Testis (tissue), 3 donors: Measurements from ENCODE around the gene ZNF850. TPM values are rescaled to one million over a fixed set of nuclear protein-coding genes. Genes with fewer than 3 reads are reported as not detected.

Experiments
- DNase-seq: peaks from one replicate; pipeline ENCODE4 v3.0.0-alpha.2; 2019
- H3K27ac ChIP-seq, 2 donors: fragments of 200-600 bp; sonication (generic); one replicate each; pipeline ENCODE4 v1.5.1; 2019
- H3K27me3 ChIP-seq: fragments of 200-600 bp; sonication (generic); one replicate; pipeline ENCODE4 v1.5.1; 2019
- H3K36me3 ChIP-seq: fragments of 200-600 bp; sonication (generic); one replicate; pipeline ENCODE4 v1.5.1; 2017; ENCODE audit warnings: low read depth; ENCODE audit errors: missing control alignments
- H3K4me1 ChIP-seq: fragments of 200-600 bp; sonication (generic); one replicate; pipeline ENCODE4 v1.5.1; 2019
- H3K4me3 ChIP-seq, 2 donors: fragments of 200-600 bp; sonication (generic); one replicate each; pipeline ENCODE4 v1.5.1; 2017 to 2019
- H3K9me3 ChIP-seq: fragments of 200-600 bp; sonication (generic); one replicate; pipeline ENCODE4 v1.5.1; 2017
- CTCF ChIP-seq, 3 experiments: fragments of 450-650 bp in 2 of 3; fragments of 200-600 bp in 1 of 3; sonication (generic) in 1 of 3; IDR thresholded peaks; one replicate each; pipeline ENCODE4 v1.5.1; 2016 to 2019; ENCODE audit warnings: antibody characterized with exemption in 3 of 3, mild to moderate bottlenecking in 2 of 3, moderate library complexity in 1 of 3
- POLR2A ChIP-seq: fragments of 450-650 bp; IDR thresholded peaks from one replicate; pipeline ENCODE4 v1.6.1; 2017; ENCODE audit warnings: antibody characterized with exemption, mild to moderate bottlenecking, moderate library complexity
- WGBS, 2 donors: methylation state at CpG; one replicate each; pipeline ENCODE4 v1.1.5; 2018; 5-methylcytosine and 5-hydroxymethylcytosine counted together
- intact Hi-C: fragments of 100-400 bp; cut with DNase I; formaldehyde crosslinking; loops from one replicate; pipeline ENCODE4 v1.15.1; 2023; ENCODE audit warnings: low total_unique reads
- polyA plus RNA-seq: library from polyadenylated mRNA; stranded (reverse); fragments of 350-450 nt; fragmentation: Illumina TruSeq; extraction: RNeasy Lipid Tissue Mini Kit (QIAGEN cat#74804); gene quantifications from one replicate; pipeline ENCODE4 v1.2.3, GENCODE V29; 2014; ENCODE audit warnings: low read depth, low replicate concordance; ENCODE audit not compliant: insufficient read depth
- total RNA-seq, 2 donors: library from RNA; depleted of rRNA; stranded (reverse); fragments of >200 nt; gene quantifications; one replicate each; pipeline ENCODE4 v1.2.3, GENCODE V29; 2016

Gene ZNF850
- total and polyA plus RNA-seq, 3 donors from 2014 or later: 4.1 to 17.8 (median 10.6) TPM

- no peak overlapping the region for H3K27ac ChIP-seq
- no peaks in the 10 kb centered on the region for H3K36me3 ChIP-seq
- 6 to 7% methylated on average over 19 to 20 of the region's 20 CpGs for WGBS, 2 donors
- peak overlapping the region; percentile 68 to 80 for H3K4me3 ChIP-seq
- H3K27me3 ChIP-seq: no peaks in the 10 kb centered on the region
- H3K9me3 ChIP-seq: no peaks in the 10 kb centered on the region
- intact Hi-C loops: no loop called here
- peaks cover 12% of the 10 kb centered on the region for H3K4me1 ChIP-seq
- no peak for TF ChIP-seq CTCF (IDR thresholded peaks at IDR 0.05)
- no peak for TF ChIP-seq POLR2A
- DNase-seq: no peak
Observed at GRCh38 chr19:36686365-36687213, 86.0 kb downstream of the ZNF850 start.

- H3K36me3 ChIP-seq: no peaks in the 10 kb centered on the region
- H3K4me1 ChIP-seq: peaks cover 12% of the 10 kb centered on the region
- no peaks in the 10 kb centered on the region for H3K9me3 ChIP-seq
- no peak for DNase-seq
- WGBS, 2 donors: 78 to 83% methylated on average over 2 of the region's 2 CpGs
- intact Hi-C loops: no loop called here
- no peak overlapping the region for H3K27ac ChIP-seq
- no peak overlapping the region for H3K4me3 ChIP-seq
- no peak for TF ChIP-seq CTCF (IDR thresholded peaks at IDR 0.05)
- no peak for TF ChIP-seq POLR2A
- H3K27me3 ChIP-seq: no peaks in the 10 kb centered on the region
Observed at GRCh38 chr19:36685835-36686234, 86.8 kb downstream of the ZNF850 start.

GRCh38 chr19:36679455-36679854 is 93.2 kb downstream of the ZNF850 start:
- no peak for TF ChIP-seq CTCF (IDR thresholded peaks at IDR 0.05)
- TF ChIP-seq POLR2A: no peak
- H3K27me3 ChIP-seq: no peaks in the 10 kb centered on the region
- H3K36me3 ChIP-seq: no peaks in the 10 kb centered on the region
- DNase-seq: no peak
- no peaks in the 10 kb centered on the region for H3K9me3 ChIP-seq
- intact Hi-C loops: no loop called here
- H3K27ac ChIP-seq: no peak overlapping the region
- H3K4me1 ChIP-seq: no peaks in the 10 kb centered on the region
- H3K4me3 ChIP-seq: no peak overlapping the region

GRCh38 chr19:36674201-36674600 is 98.4 kb downstream of the ZNF850 start:
- Histone ChIP-seq H3K9me3 (no peaks in the 10 kb centered on the region), H3K27ac (no peak overlapping the region), H3K4me3 (no peak overlapping the region), H3K4me1 (no peaks in the 10 kb centered on the region), H3K36me3 (no peaks in the 10 kb centered on the region), H3K27me3 (no peaks in the 10 kb centered on the region)
- no peak for DNase-seq
- intact Hi-C loops: no loop called here
- no peak for TF ChIP-seq POLR2A
- no peak for TF ChIP-seq CTCF (IDR thresholded peaks at IDR 0.05)
- 96 to 97% methylated on average over 2 of the region's 2 CpGs for WGBS, 2 donors

- WGBS, 2 donors: 88 to 92% methylated on average over 1 of the region's 1 CpG
- Histone ChIP-seq H3K36me3 (no peaks in the 10 kb centered on the region), H3K27me3 (no peaks in the 10 kb centered on the region), H3K4me3 (no peak overlapping the region), H3K27ac (no peak overlapping the region), H3K9me3 (no peaks in the 10 kb centered on the region), H3K4me1 (no peaks in the 10 kb centered on the region)
- TF ChIP-seq POLR2A: no peak
- no peak for TF ChIP-seq CTCF (IDR thresholded peaks at IDR 0.05)
- intact Hi-C loops: no loop called here
- DNase-seq: no peak
Observed at GRCh38 chr19:36672368-36672767, 100.2 kb downstream of the ZNF850 start.
